ENCODE results near the gene RARG.

The RARG gene

GRCh38 chr12:53222806-53223261, 9.2 kb downstream of the RARG start:
- no peak for DNase-seq

- DNase-seq = no peak
These were observed 9.8 kb downstream of the RARG start for GRCh38 chr12:53222170-53222721.

GRCh38 chr12:53221203-53222080, 10.6 kb downstream of the RARG start:
- no peak for DNase-seq

- peak; percentile 66 for DNase-seq
These were observed 11.3 kb downstream of the RARG start for GRCh38 chr12:53220694-53221202.

GRCh38 chr12:53219956-53220693, 11.9 kb downstream of the RARG start:
- peak; percentile 81 for DNase-seq

- DNase-seq = peak; percentile 47
These were observed 12.6 kb downstream of the RARG start for GRCh38 chr12:53219292-53219955.

- DNase-seq = no peak
These were observed 13.3 kb downstream of the RARG start for GRCh38 chr12:53218551-53219291.

- no peak for DNase-seq
These were observed 14.1 kb downstream of the RARG start for GRCh38 chr12:53217931-53218307.

GRCh38 chr12:53217051-53217930, 14.7 kb downstream of the RARG start:
- no peak for DNase-seq

GRCh38 chr12:53215497-53215896, 16.5 kb downstream of the RARG start:
- no peak for DNase-seq

GRCh38 chr12:53214687-53215455, 17.1 kb downstream of the RARG start:
- no peak for DNase-seq

- no peak for DNase-seq
These were observed 17.8 kb downstream of the RARG start for GRCh38 chr12:53214221-53214620.

- DNase-seq = peak; percentile 76
These were observed 18.7 kb downstream of the RARG start for GRCh38 chr12:53213348-53213747.

- DNase-seq = no peak
These were observed 19.1 kb downstream of the RARG start for GRCh38 chr12:53212931-53213330.

GRCh38 chr12:53211476-53212381, 20.3 kb downstream of the RARG start:
- no peak for DNase-seq

- DNase-seq = no peak
These were observed 21.2 kb downstream of the RARG start for GRCh38 chr12:53210843-53211242.

GRCh38 chr12:53208877-53209463, 23.0 kb downstream of the RARG start:
- DNase-seq = no peak

GRCh38 chr12:53208435-53208834, 23.6 kb downstream of the RARG start:
- DNase-seq = no peak

- peak; percentile 72 for DNase-seq
These were observed 25.0 kb downstream of the RARG start, which contains the start of gene ITGB7 for GRCh38 chr12:53207042-53207441. TSS of gene ITGB7 (minus strand) at chr12:53207251. CDS start at chr12:53200443, 6,808 bp downstream.

All from central memory CD4-positive, alpha-beta T cell (primary cell).